Raji (cell line): ENCODE results near the gene RAB40B.

Source experiments
- POLR2A ChIP-seq: IDR thresholded peaks from 2 replicates; pipeline ENCODE4 v1.6.1; 2011; ENCODE audit warnings: low read depth, low read length, control low read depth; ENCODE audit not compliant: insufficient read depth

Gene RAB40B

GRCh38 chr17:82668631-82669099 lies 29.8 kb downstream of the RAB40B start:
- TF ChIP-seq POLR2A: no peak

DNA sequence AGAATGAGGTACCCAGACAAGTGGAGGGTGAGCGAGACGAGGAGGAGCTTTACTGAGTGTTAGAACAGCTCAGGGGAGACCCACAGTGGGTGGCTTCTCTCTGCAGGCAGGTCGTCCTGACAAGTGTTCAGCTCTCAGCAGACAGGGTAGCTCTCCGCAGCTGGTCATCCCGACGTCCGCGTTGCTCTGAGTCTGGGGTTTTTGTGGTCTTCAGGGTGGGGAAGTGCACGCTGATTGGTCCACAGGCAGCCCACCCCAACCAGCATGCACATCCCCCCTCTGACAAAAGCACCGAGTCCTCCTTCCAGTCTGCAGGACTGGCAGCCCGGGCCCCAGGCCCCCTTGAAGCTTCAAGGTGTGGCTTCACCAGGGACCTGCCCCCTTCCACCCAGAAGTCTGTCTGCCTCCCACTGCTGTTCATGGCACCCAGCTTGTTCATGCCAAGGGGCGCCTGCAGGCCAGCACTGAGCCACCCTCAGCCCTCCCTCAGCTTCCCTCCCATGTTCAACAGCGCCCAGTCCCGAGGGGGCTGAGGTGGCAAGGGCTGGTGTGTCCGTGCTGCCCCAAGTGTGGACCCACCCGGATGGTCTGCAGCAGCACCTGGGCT lies 30.4 kb downstream of the RAB40B start:
- no peak for TF ChIP-seq POLR2A

DNA sequence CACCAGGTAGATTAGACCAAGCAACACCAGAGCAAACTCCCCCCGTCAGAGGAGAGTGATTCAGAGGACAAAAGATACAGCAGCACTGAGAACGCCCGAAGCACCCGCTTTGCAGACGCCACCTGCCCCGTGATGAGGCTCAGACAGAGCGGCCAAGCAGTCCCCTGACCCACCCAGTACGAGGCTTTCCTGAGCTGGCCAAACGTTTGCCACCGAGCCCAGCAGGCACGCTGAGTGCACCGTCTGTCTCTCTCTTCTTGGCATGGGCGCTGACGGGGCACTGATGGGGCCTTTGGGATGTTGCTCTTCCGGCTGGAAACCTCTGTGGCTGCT lies 30.9 kb downstream of the RAB40B start:
- TF ChIP-seq POLR2A: no peak

- no peak for TF ChIP-seq POLR2A
These were observed 31.4 kb downstream of the RAB40B start for GRCh38 chr17:82666931-82667667.

GRCh38 chr17:82665891-82666290 lies 32.6 kb downstream of the RAB40B start:
- no peak for TF ChIP-seq POLR2A

GRCh38 chr17:82665217-82665616 lies 33.3 kb downstream of the RAB40B start:
- TF ChIP-seq POLR2A: no peak

- no peak for TF ChIP-seq POLR2A
These were observed 33.8 kb downstream of the RAB40B start for GRCh38 chr17:82664701-82665182.

GRCh38 chr17:82664276-82664575 lies 34.3 kb downstream of the RAB40B start:
- no peak for TF ChIP-seq POLR2A

DNA sequence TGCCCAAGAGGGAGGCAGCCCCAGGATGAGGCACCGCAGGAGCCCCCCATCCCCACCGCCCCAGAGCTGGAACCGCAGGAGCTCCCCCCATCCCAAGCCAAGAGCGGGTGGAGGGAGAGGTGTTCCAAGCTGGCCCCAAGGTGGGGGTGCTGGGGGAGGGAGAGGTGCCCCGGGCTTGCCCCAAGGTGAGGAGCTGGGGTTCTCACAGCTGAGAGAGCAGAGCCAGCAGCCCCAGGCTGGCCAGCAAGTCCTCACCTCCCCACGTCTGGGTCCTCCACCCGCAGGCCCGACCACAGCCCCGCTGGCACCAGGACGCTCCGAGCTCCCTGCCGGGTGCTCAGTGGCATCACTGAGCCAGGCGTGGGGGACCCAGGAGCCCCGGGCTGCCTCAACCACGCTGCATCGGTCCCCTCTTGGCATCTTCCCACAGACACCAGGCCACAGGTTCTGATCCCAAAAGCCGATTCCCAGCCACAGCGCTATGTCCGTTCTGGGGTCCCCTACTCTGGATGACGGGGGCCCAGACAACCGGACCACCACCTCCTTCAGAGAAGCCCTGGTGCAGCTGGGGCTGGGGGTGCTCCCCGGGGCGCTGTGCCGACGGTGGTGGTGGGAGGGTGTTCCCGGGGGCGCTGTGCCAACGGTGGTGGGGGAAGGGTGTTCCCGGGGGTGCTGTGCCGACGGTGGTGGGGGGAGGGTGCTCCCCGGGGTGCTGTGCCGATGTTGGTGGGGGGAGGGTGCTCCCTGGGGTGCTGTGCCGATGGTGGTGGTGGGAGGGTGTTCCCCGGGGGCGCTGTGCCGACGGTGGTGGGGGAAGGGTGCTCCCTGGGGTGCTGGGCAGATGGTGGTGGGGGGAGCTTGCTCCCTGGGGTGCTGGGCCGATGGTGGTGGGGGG lies 34.9 kb downstream of the RAB40B start:
- TF ChIP-seq POLR2A: no peak

DNA sequence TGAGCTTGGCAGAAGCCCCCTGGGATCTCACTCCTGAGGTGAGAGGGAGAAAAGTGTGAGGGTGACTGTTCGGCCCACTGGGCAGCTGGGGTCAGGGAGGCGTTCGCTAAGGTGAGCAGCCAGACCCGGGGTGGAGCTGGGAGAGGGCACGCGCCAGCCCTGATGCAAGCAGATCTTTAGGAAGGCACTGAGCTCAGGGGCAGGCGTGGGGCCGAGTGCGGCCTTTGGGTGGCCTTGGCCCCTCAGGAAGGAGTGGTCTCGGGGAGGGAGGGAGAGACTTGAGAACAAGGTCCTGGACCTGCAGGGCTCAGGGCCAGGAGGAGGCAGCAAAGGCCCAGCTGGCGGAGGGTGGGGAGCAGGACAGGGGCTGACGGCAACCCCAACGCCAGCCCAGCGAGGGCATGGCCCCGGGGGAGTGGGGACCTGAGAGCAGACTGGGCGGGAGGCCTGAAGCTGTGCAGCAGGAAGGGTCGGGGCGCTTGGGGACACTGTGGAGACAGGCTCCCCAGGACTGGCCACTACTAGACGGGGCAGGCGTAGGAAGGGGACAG lies 35.7 kb downstream of the RAB40B start:
- no peak for TF ChIP-seq POLR2A

DNA sequence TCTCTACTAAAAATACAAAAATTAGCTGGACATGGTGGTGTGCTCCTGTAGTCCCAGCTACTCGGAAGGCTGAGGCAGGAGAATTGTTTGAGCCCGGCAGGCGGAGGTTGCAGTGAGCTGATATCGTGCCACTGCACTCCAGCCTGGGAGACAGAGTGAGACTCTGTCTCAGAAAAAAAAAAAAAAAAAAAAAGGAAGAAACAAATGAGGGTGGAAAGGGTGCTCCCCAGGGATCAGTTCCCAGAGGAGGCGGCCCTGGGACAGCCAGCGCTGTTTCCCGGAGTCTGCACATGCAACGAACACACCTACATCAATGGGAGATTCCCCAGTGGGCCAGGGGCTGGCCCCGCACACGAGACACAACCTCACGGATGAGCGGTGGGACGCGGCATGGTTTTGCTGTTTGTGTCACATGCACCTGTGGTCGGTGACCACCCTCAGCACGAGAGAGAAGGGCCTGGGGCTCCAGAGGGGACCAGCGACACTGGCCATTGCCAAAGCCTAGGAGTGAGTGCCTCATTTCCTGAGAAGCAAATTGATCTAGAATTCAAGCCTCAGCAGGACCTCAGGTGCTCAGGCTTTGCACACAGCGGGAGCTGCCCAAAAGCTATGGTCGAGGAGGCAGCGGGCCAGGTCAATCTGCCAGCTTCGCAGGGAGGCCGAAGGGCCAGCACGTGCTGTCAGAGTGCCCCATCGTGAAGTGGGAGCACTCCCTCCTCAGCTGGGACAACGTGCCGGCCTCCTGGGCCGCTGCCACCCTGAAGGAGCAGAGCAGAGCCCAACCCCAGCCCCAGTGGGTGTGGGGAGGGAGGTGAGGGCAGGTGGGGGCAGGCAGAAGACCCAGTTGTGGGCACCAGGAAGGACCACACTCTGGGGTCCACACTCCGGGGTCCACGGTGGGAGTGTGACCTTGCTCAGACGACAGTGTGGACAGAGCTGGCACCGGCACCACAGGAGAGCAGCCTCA lies 36.5 kb downstream of the RAB40B start:
- no peak for TF ChIP-seq POLR2A

DNA sequence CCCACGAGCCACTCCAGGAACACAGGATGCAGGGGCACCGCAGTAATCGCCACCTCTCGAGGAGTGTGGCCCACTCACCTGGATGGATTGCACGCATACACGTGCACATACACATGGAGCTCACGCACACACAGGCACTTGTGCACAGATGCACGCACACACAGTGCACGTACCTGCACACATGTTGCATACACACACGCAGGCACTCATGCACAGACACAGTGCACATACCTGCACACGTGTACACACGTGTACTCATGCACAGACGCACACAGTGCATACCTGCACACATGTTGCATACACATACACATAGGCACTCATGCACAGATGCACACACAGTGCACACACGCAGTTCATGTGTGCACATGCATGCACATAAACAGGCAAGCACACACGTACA lies 38.6 kb downstream of the RAB40B start:
- TF ChIP-seq POLR2A: no peak

DNA sequence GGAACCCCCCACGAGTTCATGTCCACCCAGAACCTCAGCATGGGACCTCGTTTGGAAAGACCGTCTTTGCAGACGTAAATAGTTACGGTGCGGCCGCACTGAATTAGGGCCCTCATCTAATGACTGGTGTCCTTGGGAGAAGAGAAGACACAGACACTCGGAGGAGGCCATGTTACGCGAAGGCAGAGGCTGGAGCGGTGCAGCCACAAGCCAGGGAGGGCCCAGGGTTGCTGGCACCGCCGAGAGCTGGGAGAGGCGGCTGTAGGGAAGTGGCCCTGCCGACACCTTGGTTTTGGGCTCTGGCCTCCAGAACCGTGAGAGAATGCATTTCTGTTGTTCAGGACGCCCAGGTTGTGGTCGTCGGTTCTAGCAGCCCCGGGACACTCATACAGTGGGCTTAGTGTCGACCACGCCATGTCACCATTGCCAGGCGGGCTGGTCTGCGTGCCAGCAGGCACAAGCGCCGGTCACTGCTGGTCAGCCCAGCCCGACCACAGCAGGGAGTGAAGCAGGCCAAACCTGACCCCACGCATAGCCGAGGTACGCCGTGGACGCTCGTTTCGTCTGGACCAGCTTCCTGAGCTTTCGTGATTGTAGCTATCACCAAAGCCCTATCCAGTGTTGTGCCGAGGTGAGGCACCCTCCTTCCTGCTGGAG lies 39.6 kb downstream of the RAB40B start:
- no peak for TF ChIP-seq POLR2A

DNA sequence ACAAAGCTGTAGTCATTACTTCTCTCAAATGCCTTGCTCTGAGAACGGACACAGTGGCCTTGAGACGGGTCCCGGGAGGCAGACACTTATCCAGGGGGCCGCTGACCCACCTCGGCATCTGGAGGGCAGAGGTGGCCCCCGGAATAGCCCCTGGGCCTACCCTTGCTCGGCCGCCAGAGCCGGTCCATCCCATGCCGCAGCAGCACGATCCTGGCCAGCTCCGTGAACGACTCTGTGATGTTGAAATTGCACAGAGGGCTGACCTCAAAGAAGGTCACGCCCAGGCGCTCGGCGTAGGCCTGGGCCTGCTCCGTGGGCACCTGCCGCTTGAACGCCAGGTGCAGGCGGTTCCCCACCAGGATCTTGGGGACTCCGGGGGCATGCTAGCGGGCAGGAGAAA lies 40.2 kb downstream of the RAB40B start:
- TF ChIP-seq POLR2A: no peak

GRCh38 chr17:82657926-82658325 lies 40.6 kb downstream of the RAB40B start:
- TF ChIP-seq POLR2A: no peak

DNA sequence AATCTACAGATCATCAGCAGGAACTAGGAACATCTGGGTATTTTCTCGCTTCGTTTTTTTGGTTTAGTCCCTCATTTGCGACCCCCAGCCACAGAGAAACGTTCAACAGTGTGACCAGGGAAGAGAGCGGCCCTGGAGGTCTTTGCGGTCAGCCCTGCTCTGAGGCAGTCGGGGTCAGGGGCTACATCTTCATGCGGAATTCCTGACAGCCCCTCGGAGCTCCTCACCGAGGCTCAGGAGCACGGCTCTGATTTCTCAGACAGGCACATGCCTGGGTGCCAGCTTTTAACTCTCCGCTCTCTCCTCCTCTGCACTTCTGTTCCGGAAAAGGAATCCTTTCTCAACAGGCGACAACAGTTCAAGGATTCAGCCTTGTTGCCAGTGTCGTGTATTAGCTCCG lies 42.2 kb downstream of the RAB40B start:
- no peak for TF ChIP-seq POLR2A
